HUDEP-2 (cell line): ENCODE data around the gene MAP3K10.

Experiments
- DNase-seq, 76 experiments: peaks; one replicate each; lab custom pipeline; 2025; ENCODE audit not compliant: unreplicated experiment in 76 of 76; lab: John Stamatoyannopoulos, UW

The MAP3K10 gene

GRCh38 chr19:40171293-40171692 lies 19.9 kb upstream of the MAP3K10 start:
- peak in 6 of 76 experiments; percentile 11 to 48 (median 18) for DNase-seq

- no peak for DNase-seq
Measured at GRCh38 chr19:40174092-40174491, 17.1 kb upstream of the MAP3K10 start.

- no peak for DNase-seq
Measured at GRCh38 chr19:40175820-40176219, 15.4 kb upstream of the MAP3K10 start.

GRCh38 chr19:40177286-40178070 lies 13.7 kb upstream of the MAP3K10 start:
- DNase-seq, result no peak

- no peak for DNase-seq
Measured at GRCh38 chr19:40178756-40179155, 12.5 kb upstream of the MAP3K10 start.

- no peak for DNase-seq
Measured at GRCh38 chr19:40184273-40184672, 7.0 kb upstream of the MAP3K10 start.

- peak in 3 of 76 experiments; percentile 14 to 17 (median 16) for DNase-seq
Measured at GRCh38 chr19:40191836-40192646, 815 bp downstream of the MAP3K10 start.

- no peak for DNase-seq
Measured at GRCh38 chr19:40192758-40193586, 1.7 kb downstream of the MAP3K10 start.

- DNase-seq, result no peak
Measured at GRCh38 chr19:40193587-40193849, 2.3 kb downstream of the MAP3K10 start.

- DNase-seq, result no peak
Measured at GRCh38 chr19:40198272-40198990, 7.2 kb downstream of the MAP3K10 start.

GRCh38 chr19:40200341-40201099 lies 9.3 kb downstream of the MAP3K10 start:
- DNase-seq, result no peak

GRCh38 chr19:40204381-40204780 lies 13.2 kb downstream of the MAP3K10 start:
- DNase-seq, result no peak

- no peak for DNase-seq
Measured at GRCh38 chr19:40205760-40206159, 14.5 kb downstream of the MAP3K10 start.

- DNase-seq, result no peak
Measured at GRCh38 chr19:40208602-40209001, 17.4 kb downstream of the MAP3K10 start.

- DNase-seq, result no peak
Measured at GRCh38 chr19:40210889-40211288, 19.7 kb downstream of the MAP3K10 start.

- DNase-seq, result no peak
Measured at GRCh38 chr19:40213251-40213829, 22.1 kb downstream of the MAP3K10 start.

GRCh38 chr19:40213882-40214570 lies 22.8 kb downstream of the MAP3K10 start:
- no peak for DNase-seq

- no peak for DNase-seq
Measured at GRCh38 chr19:40214936-40215335, 23.7 kb downstream of the MAP3K10 start.
